ENCODE results near the gene CDH12. TPM values are rescaled to one million over a fixed set of nuclear protein-coding genes. Genes with fewer than 3 reads are reported as not detected.

The CDH12 gene
- total RNA-seq, 6 experiments from 2014 or later: not detected

DNA sequence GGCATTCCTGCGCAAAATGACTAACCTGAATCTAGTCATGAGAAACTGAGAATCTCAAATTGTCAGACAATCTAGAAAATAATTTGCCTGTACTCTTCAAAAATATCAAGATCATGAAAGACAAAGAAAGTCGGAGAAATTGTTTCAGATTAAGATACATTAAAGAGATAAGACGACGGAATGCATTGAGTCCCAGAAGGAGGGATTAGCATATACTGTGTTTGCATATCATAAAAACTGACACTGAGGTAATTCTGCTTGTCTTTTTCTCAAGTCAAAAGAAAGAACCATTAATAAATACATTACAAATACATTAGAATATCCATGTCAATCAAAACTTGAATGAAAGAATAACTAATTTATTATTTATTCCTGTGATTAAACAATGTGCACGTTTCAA is 88.4 kb downstream of the CDH12 start:
- H3K27me3 Mint-ChIP-seq (ENCODE audit: insufficient read depth): no peaks in the 10 kb centered on the region; the same call in 1 of the 2 replicates
- TF ChIP-seq, protein P1, sequence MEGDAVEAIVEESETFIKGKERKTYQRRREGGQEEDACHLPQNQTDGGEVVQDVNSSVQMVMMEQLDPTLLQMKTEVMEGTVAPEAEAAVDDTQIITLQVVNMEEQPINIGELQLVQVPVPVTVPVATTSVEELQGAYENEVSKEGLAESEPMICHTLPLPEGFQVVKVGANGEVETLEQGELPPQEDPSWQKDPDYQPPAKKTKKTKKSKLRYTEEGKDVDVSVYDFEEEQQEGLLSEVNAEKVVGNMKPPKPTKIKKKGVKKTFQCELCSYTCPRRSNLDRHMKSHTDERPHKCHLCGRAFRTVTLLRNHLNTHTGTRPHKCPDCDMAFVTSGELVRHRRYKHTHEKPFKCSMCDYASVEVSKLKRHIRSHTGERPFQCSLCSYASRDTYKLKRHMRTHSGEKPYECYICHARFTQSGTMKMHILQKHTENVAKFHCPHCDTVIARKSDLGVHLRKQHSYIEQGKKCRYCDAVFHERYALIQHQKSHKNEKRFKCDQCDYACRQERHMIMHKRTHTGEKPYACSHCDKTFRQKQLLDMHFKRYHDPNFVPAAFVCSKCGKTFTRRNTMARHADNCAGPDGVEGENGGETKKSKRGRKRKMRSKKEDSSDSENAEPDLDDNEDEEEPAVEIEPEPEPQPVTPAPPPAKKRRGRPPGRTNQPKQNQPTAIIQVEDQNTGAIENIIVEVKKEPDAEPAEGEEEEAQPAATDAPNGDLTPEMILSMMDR (IDR thresholded peaks at IDR 0.05): no peak
- H3K27ac Mint-ChIP-seq: no peak overlapping the region
- H3K4me3 Mint-ChIP-seq: no peak overlapping the region
- peaks cover 3% of the 10 kb centered on the region; the same call in 1 of the 2 replicates for H3K36me3 Mint-ChIP-seq (ENCODE audit: low read depth)
- no peak for DNase-seq
- peaks cover 17% of the 10 kb centered on the region for H3K9me3 Mint-ChIP-seq
- no peaks in the 10 kb centered on the region for H3K4me1 Mint-ChIP-seq (ENCODE audit: low read depth)

- peaks cover 24% of the 10 kb centered on the region for H3K9me3 Mint-ChIP-seq
- H3K36me3 Mint-ChIP-seq (ENCODE audit: low read depth): peaks cover 3% of the 10 kb centered on the region; the same call in 1 of the 2 replicates
- no peaks in the 10 kb centered on the region for H3K4me1 Mint-ChIP-seq (ENCODE audit: low read depth)
- no peak overlapping the region for H3K27ac Mint-ChIP-seq
- no peaks in the 10 kb centered on the region for H3K27me3 Mint-ChIP-seq (ENCODE audit: insufficient read depth)
- no peak for DNase-seq
- no peak overlapping the region for H3K4me3 Mint-ChIP-seq
- TF ChIP-seq, protein P1 (IDR thresholded peaks at IDR 0.05): no peak
Observed at GRCh38 chr5:22757776-22758175, 95.4 kb downstream of the CDH12 start.

DNA sequence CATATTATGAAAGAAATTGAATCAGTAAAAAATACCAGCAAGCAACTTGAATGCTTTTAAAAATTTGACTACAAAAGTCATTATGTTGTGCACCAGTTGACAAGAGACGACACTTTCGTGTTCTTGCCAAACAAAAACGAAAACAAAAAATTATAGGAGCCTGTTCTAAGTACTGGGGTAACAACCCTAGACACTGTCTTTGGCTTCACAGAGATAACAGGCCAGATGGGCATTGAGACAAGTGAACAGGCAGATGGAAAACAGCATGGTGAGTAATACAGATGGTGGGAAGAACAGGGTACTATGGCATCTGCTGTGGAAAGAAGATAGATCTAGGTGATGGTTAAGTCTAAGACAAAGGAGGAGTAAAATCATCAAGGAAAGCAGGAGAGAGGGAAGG is 99.0 kb downstream of the CDH12 start:
- Mint-ChIP-seq H3K36me3 (ENCODE audit: low read depth) (no peaks in the 10 kb centered on the region), H3K4me3 (no peak overlapping the region), H3K27ac (no peak overlapping the region), H3K9me3 (peaks cover 29% of the 10 kb centered on the region), H3K4me1 (ENCODE audit: low read depth) (no peaks in the 10 kb centered on the region), H3K27me3 (ENCODE audit: insufficient read depth) (no peaks in the 10 kb centered on the region)
- TF ChIP-seq, protein P1 (IDR thresholded peaks at IDR 0.05): no peak
- no peak for DNase-seq

- DNase-seq: no peak
- H3K4me1 Mint-ChIP-seq (ENCODE audit: low read depth): no peaks in the 10 kb centered on the region
- H3K36me3 Mint-ChIP-seq (ENCODE audit: low read depth): no peaks in the 10 kb centered on the region
- no peaks in the 10 kb centered on the region for H3K27me3 Mint-ChIP-seq (ENCODE audit: insufficient read depth)
- peaks cover 45% of the 10 kb centered on the region for H3K9me3 Mint-ChIP-seq
- TF ChIP-seq, protein P1 (IDR thresholded peaks at IDR 0.05): no peak
- no peak overlapping the region for H3K4me3 Mint-ChIP-seq
- no peak overlapping the region for H3K27ac Mint-ChIP-seq
Observed at GRCh38 chr5:22751536-22751935, 101.6 kb downstream of the CDH12 start.

DNA sequence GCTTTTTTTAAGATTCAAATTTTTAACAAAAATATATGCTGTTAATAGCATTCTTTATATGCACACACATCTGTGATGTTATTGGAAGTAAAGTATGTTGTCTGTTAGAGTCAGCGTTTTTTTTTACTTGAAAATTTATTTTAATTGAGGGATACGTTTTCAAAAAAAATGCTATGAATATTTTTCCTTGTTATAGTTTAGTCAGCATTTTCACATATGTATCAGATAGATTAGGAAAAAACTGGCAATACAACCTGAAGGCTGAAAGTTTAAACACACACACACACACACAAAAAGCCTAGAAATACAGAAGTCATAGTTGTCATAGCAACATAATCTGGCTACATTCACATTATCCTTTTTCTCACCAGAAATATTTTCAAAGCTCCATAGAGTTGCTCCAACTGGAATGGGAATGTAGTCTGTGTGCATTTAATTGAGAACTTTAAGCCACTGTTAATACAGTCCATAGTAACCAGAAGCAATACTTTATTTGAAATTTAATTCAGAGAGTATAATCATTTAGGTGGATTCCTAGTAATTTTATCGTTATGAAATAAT is 116.6 kb downstream of the CDH12 start:
- H3K36me3 Mint-ChIP-seq (ENCODE audit: low read depth): no peaks in the 10 kb centered on the region
- DNase-seq: no peak
- H3K9me3 Mint-ChIP-seq: peaks cover 29% of the 10 kb centered on the region
- no peaks in the 10 kb centered on the region for H3K4me1 Mint-ChIP-seq (ENCODE audit: low read depth)
- no peak overlapping the region for H3K27ac Mint-ChIP-seq
- no peaks in the 10 kb centered on the region for H3K27me3 Mint-ChIP-seq (ENCODE audit: insufficient read depth)
- H3K4me3 Mint-ChIP-seq: no peak overlapping the region
- TF ChIP-seq, protein P1 (IDR thresholded peaks at IDR 0.05): no peak

Data from HFFc6 (cell line).